H9 (cell line): ENCODE results near the gene PPP3CA. TPM values are rescaled to one million over a fixed set of nuclear protein-coding genes. Genes with fewer than 3 reads are reported as not detected.
"Not testable (repeated sequence)": the region's sequence is repeated elsewhere in the genome, so short reads cannot be mapped to it uniquely, and the experiment has no call there.

ENCODE experiments used
- DNase-seq: peaks from one replicate; pipeline ENCODE4 v3.0.0-alpha.2; 2017
- H2AFZ ChIP-seq: one replicate; pipeline ENCODE4 v1.6.1; 2013; ENCODE audit warnings: mild to moderate bottlenecking, low read length, control low read depth, moderate library complexity
- H2AK5ac ChIP-seq: 2 replicates; pipeline ENCODE4 v1.6.1; 2013; ENCODE audit warnings: low read length, control low read depth, mixed read lengths; ENCODE audit not compliant: insufficient read length
- H2BK120ac ChIP-seq: one replicate; pipeline ENCODE4 v1.6.1; 2013; ENCODE audit warnings: low read depth, mild to moderate bottlenecking, low read length, control low read depth, inconsistent platforms; ENCODE audit not compliant: poor library complexity, severe bottlenecking
- H2BK12ac ChIP-seq: 2 replicates; pipeline ENCODE4 v1.6.1; 2013; ENCODE audit warnings: low read length, control low read depth, mixed read lengths, low read depth; ENCODE audit not compliant: insufficient read length
- H2BK15ac ChIP-seq: 2 replicates; pipeline ENCODE4 v1.6.1; 2013; ENCODE audit warnings: low read depth, low read length, control low read depth
- H2BK20ac ChIP-seq: one replicate; pipeline ENCODE4 v1.6.1; 2013; ENCODE audit warnings: low read depth, mild to moderate bottlenecking, low read length, control low read depth, inconsistent platforms; ENCODE audit not compliant: poor library complexity, severe bottlenecking
- H2BK5ac ChIP-seq: 2 replicates; pipeline ENCODE4 v1.6.1; 2013; ENCODE audit warnings: low read length, control low read depth, mixed read lengths; ENCODE audit not compliant: insufficient read length
- H3K14ac ChIP-seq: 2 replicates; pipeline ENCODE4 v1.6.1; 2013; ENCODE audit warnings: low read length, control low read depth; ENCODE audit not compliant: insufficient read depth
- H3K18ac ChIP-seq: 2 replicates; pipeline ENCODE4 v1.6.1; 2013; ENCODE audit warnings: low read depth, mild to moderate bottlenecking, mixed read lengths, low read length, control low read depth; ENCODE audit not compliant: insufficient read length
- H3K23ac ChIP-seq: 2 replicates; pipeline ENCODE4 v1.6.1; 2013; ENCODE audit warnings: low read length, control low read depth, mixed read lengths, low read depth; ENCODE audit not compliant: insufficient read length
- H3K23me2 ChIP-seq: 2 replicates; pipeline ENCODE4 v1.6.1; 2013; ENCODE audit warnings: low read depth, mild to moderate bottlenecking, mixed read lengths, low read length, control low read depth; ENCODE audit not compliant: insufficient read length, poor library complexity, severe bottlenecking
- H3K27ac ChIP-seq: 2 replicates; pipeline ENCODE4 v1.5.1; 2013; ENCODE audit warnings: low read length, control low read depth, mixed read lengths, low read depth; ENCODE audit not compliant: insufficient read length
- H3K27me3 ChIP-seq: 2 replicates; pipeline ENCODE4 v1.6.1; 2013; ENCODE audit warnings: low read length, control low read depth, inconsistent platforms; ENCODE audit not compliant: insufficient read depth
- H3K4ac ChIP-seq: 2 replicates; pipeline ENCODE4 v1.6.1; 2013; ENCODE audit warnings: low read depth, mild to moderate bottlenecking, control low read depth, inconsistent platforms, low read length, moderate library complexity
- H3K4me1 ChIP-seq: 2 replicates; pipeline ENCODE4 v1.6.1; 2013; ENCODE audit warnings: low read length, control low read depth, inconsistent platforms; ENCODE audit not compliant: insufficient read depth
- H3K4me2 ChIP-seq: 2 replicates; pipeline ENCODE4 v1.6.1; 2013; ENCODE audit warnings: low read length, control low read depth, mixed read lengths; ENCODE audit not compliant: insufficient read length, insufficient read depth
- H3K56ac ChIP-seq: 2 replicates; pipeline ENCODE4 v1.6.1; 2013; ENCODE audit warnings: low read depth, mild to moderate bottlenecking, mixed read lengths, low read length, control low read depth; ENCODE audit not compliant: insufficient read length
- H3K79me1 ChIP-seq: 2 replicates; pipeline ENCODE4 v1.6.1; 2013; ENCODE audit warnings: low read depth, mild to moderate bottlenecking, moderate library complexity, low read length, control low read depth, inconsistent platforms; ENCODE audit not compliant: insufficient read depth, poor library complexity, severe bottlenecking
- H3K79me2 ChIP-seq: 2 replicates; pipeline ENCODE4 v1.6.1; 2013; ENCODE audit warnings: low read length, control low read depth, inconsistent platforms; ENCODE audit not compliant: insufficient read depth
- H3K9ac ChIP-seq: 2 replicates; pipeline ENCODE4 v1.6.1; 2013; ENCODE audit warnings: low read length, control low read depth, mixed read lengths; ENCODE audit not compliant: insufficient read length; ENCODE audit errors: extremely low read depth
- H3K9me3 ChIP-seq: one replicate; pipeline ENCODE4 v1.6.1; 2013; ENCODE audit warnings: low read depth, low read length, inconsistent platforms; ENCODE audit not compliant: control insufficient read depth
- H3T11ph ChIP-seq: one replicate; pipeline ENCODE4 v1.6.1; 2013; ENCODE audit warnings: mild to moderate bottlenecking, low read length, control low read depth, inconsistent platforms
- H4K20me1 ChIP-seq: one replicate; pipeline ENCODE4 v1.6.1; 2013; ENCODE audit not compliant: control insufficient read depth, insufficient read length, insufficient read depth
- H4K5ac ChIP-seq: 2 replicates; pipeline ENCODE4 v1.6.1; 2013; ENCODE audit warnings: low read depth, mild to moderate bottlenecking, mixed read lengths, low read length, control low read depth; ENCODE audit not compliant: insufficient read length
- H4K8ac ChIP-seq: replicated peaks from 2 replicates; pipeline ENCODE4 v1.6.1; 2013; ENCODE audit warnings: low read length, control low read depth, mixed read lengths, low read depth; ENCODE audit not compliant: insufficient read length
- H4K91ac ChIP-seq: 2 replicates; pipeline ENCODE4 v1.6.1; 2013; ENCODE audit warnings: low read depth, mild to moderate bottlenecking, moderate library complexity, mixed read lengths, low read length, control low read depth; ENCODE audit not compliant: insufficient read length
- H3K27ac Mint-ChIP-seq, 3 experiments: 2 replicates in 2 of 3; 3 replicates in 1 of 3; pipeline ENCODE4 v1.8.0; 2020 to 2021; ENCODE audit warnings: mixed read lengths in 3 of 3, mild to moderate bottlenecking in 1 of 3, moderate library complexity in 1 of 3
- H3K27me3 Mint-ChIP-seq: 2 replicates; pipeline ENCODE4 v1.8.0; 2021; ENCODE audit warnings: low read depth, mild to moderate bottlenecking, moderate library complexity, mixed read lengths
- H3K36me3 Mint-ChIP-seq, 3 experiments: 2 replicates in 2 of 3; 3 replicates in 1 of 3; pipeline ENCODE4 v1.8.0; 2020 to 2021; ENCODE audit warnings: low read depth in 3 of 3, mixed read lengths in 3 of 3; ENCODE audit not compliant: insufficient read depth in 1 of 3
- H3K4me1 Mint-ChIP-seq, 2 experiments: 2 replicates each; pipeline ENCODE4 v1.8.0; 2020; ENCODE audit warnings: mixed read lengths in 2 of 2
- H3K4me3 Mint-ChIP-seq, 2 experiments: 2 replicates in 1 of 2; 3 replicates in 1 of 2; pipeline ENCODE4 v1.8.0; 2020 to 2021; ENCODE audit warnings: mild to moderate bottlenecking in 2 of 2, mixed read lengths in 2 of 2, moderate library complexity in 1 of 2
- H3K9me3 Mint-ChIP-seq, 2 experiments: 2 replicates in 1 of 2; 3 replicates in 1 of 2; pipeline ENCODE4 v1.8.0; 2020; ENCODE audit warnings: mild to moderate bottlenecking in 2 of 2, mixed read lengths in 2 of 2, moderate library complexity in 1 of 2
- WGBS: extraction: QIAGEN DNeasy Blood & Tissue Kit; methylation state at CpG from one replicate; pipeline ENCODE4 v1.1.7; 2013; ENCODE audit warnings: missing lambda C conversion rate, low lambda C conversion rate, mixed read lengths; ENCODE audit not compliant: insufficient read length; ENCODE audit errors: extremely low coverage; 5-methylcytosine and 5-hydroxymethylcytosine counted together
- total RNA-seq: library from RNA; stranded (reverse); gene quantifications from 2 replicates; pipeline ENCODE4 v1.2.1, GENCODE V29; 2021

The PPP3CA gene
- total RNA-seq, 1 experiment from 2014 or later: 16.8 TPM

DNA sequence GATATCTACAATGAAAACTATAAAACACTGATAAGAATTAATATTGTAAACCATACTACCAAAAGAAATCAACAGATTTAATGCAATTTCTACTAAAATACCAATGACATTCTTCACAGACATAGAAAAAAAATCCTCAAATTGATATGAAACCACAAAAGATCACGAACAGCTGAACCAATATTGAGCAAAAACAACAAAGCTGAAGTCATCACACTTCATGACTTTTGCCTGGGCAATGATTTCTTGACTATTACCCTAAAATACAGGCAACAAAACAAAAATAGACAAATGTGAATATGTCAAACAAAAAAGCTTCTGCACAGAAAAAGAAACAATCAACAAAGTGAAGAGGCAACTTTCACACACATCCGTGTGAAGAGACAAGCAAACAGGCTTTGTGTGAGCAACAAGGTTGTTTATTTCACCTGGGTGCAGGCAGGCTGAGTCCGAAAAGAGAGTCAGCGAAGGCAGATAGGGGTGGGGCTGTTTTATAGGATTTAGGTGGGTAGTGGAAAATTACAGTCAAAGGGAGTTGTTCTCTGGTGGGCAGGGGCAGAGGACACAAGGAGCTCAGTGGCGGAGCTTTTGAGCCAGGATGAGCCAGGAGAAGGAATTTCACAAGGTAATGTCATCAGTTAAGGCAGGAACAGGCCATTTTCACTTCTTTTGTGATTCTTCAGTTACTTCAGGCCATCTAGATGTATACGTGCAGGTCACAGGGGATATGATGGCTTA, 355.8 kb downstream of the PPP3CA start:
- not testable (repeated sequence) for H4K5ac ChIP-seq, H3K9me3 Mint-ChIP-seq, H2AFZ ChIP-seq, H3K4me2 ChIP-seq, H3K9ac ChIP-seq, H2BK120ac ChIP-seq, H3K27ac ChIP-seq, H3K27me3 Mint-ChIP-seq, H3K23me2 ChIP-seq, H3K4me3 Mint-ChIP-seq, H2BK20ac ChIP-seq, DNase-seq, H3K79me2 ChIP-seq, H4K8ac ChIP-seq, H3K4me1 ChIP-seq, H3K79me1 ChIP-seq, H3K27me3 ChIP-seq, H4K91ac ChIP-seq, H2BK12ac ChIP-seq, H3T11ph ChIP-seq, H3K14ac ChIP-seq, H3K56ac ChIP-seq, H3K36me3 Mint-ChIP-seq, H4K20me1 ChIP-seq, H3K4ac ChIP-seq, H2AK5ac ChIP-seq, H2BK5ac ChIP-seq, H3K23ac ChIP-seq, H3K9me3 ChIP-seq, H3K18ac ChIP-seq, H2BK15ac ChIP-seq
- Mint-ChIP-seq H3K4me1 (peaks cover 17% of the 10 kb centered on the region in 2 experiments), H3K27ac (peak overlapping the region in 2 of 3 experiments; percentile 3 to 30; a peak in 2 of 7 replicates)
- no CpG with 5 or more reads among the region's 6 CpGs for WGBS
